NT2/D1 (cell line): ENCODE data around the gene ASB18.

ENCODE experiments used
- DNase-seq: peaks from one replicate; pipeline ENCODE4 v3.0.0-alpha.2; 2011; ENCODE audit warnings: low read depth, low spot score
- H3K27me3 ChIP-seq: 2 replicates; pipeline ENCODE4 v1.6.0; 2011; ENCODE audit warnings: mild to moderate bottlenecking; ENCODE audit not compliant: insufficient read length, insufficient read depth
- H3K36me3 ChIP-seq: 2 replicates; pipeline ENCODE4 v1.6.1; 2011; ENCODE audit warnings: mild to moderate bottlenecking, low read length, mixed read lengths; ENCODE audit not compliant: insufficient read depth, insufficient read length
- H3K4me1 ChIP-seq: 2 replicates; pipeline ENCODE4 v1.5.1; 2011; ENCODE audit not compliant: insufficient read depth, insufficient read length
- H3K4me3 ChIP-seq: 2 replicates; pipeline ENCODE4 v1.5.1; 2011; ENCODE audit warnings: low read depth; ENCODE audit not compliant: insufficient read length
- H3K9ac ChIP-seq: 2 replicates; pipeline ENCODE4 v1.6.0; 2011; ENCODE audit warnings: low read depth; ENCODE audit not compliant: insufficient read length
- H3K9me3 ChIP-seq: 2 replicates; pipeline ENCODE4 v1.5.1; 2011; ENCODE audit warnings: mild to moderate bottlenecking, low read length; ENCODE audit not compliant: insufficient read depth
- SUZ12 ChIP-seq: IDR thresholded peaks from 2 replicates; pipeline ENCODE4 v1.6.1; 2011; ENCODE audit not compliant: insufficient read length, insufficient read depth; ENCODE audit errors: extremely low read depth
- YY1 ChIP-seq: IDR thresholded peaks from 2 replicates; pipeline ENCODE4 v1.6.1; 2011; ENCODE audit not compliant: insufficient read length, insufficient read depth
- ZNF274 ChIP-seq: IDR thresholded peaks from 2 replicates; pipeline ENCODE4 v1.6.1; 2011; ENCODE audit warnings: mild to moderate bottlenecking, low read depth, low read length

Gene ASB18

DNA sequence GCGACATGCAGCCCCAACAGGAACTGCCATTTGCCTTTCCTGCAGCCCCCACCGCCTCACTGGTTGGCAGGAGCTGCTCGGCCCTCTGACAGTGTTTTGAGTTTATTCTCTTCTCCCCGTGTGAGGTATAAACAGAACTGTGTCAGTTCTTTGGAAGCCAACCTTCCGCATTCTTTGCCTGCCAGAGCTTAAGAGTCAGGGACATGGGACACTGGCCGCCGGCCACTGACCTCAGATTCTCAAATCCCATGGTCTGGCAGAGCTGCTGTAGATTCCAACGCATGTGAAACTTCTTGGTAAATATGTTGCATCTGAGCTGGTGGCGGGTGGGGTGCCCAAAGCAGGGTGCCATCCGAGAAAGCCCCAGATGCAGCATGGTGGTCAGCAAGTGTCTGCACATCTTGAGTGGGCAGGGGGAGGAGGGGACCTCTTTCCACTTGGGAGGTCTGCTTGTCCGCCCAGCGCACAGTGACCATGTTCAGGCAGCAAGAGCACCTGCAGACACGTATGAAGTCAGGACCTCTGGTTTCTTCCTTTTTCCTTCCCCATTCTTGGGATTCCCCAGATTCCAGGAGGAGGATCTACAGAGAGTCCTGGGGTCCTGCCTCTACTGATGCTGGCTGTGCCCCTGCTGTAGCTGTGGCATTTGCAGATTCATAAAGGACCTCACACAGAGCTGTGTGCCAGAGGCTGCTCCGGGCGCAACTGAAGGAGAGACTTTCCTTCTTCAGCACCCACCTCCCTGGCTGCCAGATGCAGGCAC is 23.8 kb downstream of the ASB18 start:
- Histone ChIP-seq H3K4me3 (no peak overlapping the region), H3K36me3 (no peaks in the 10 kb centered on the region), H3K9ac (no peak overlapping the region), H3K4me1 (peaks cover 8% of the 10 kb centered on the region), H3K9me3 (no peaks in the 10 kb centered on the region), H3K27me3 (peaks cover 33% of the 10 kb centered on the region)
- TF ChIP-seq ZNF274: no peak
- no peak for TF ChIP-seq YY1
- no peak for TF ChIP-seq SUZ12
- no peak for DNase-seq

DNA sequence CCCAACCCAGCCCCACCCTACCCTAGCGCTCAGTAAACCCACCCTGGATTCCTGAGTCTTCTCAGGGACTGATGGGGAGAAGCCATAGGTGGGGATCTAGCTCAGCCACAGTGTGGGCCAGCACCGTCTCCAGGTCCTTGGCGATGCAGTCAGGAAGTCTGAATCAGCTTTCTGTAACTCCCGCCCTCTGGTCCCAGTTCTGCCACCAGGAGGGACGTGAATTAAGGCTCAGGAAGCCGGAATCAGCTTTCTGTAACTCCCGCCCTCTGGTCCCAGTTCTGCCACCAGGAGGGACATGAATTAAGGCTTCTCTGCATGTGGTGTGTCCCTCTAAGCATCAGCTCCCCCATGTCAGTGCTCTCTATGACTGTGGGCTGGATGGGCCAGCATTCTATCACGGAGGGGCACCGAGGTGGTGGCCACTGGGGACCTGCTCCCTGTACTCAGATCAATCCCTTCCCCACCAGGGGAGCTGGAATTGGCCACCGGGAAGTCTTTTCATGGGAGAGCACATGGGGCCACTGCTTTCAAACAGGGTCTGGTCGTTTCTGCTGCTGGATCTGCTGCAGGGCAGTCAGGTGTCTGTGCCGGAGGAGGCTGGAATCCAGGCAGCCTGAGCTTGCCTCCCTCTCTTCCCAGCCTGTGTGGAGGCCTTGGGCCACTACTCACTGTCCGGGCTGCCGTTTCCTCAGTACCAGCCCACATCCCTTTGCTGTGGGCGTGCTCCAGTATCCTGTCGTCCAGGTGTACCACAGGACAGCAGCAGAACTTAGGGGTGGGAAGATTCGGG is 24.7 kb downstream of the ASB18 start:
- Histone ChIP-seq H3K4me3 (no peak overlapping the region), H3K36me3 (no peaks in the 10 kb centered on the region), H3K4me1 (peaks cover 8% of the 10 kb centered on the region), H3K9ac (no peak overlapping the region), H3K9me3 (peaks cover 7% of the 10 kb centered on the region; the same call in 1 of the 2 replicates), H3K27me3 (peaks cover 42% of the 10 kb centered on the region)
- TF ChIP-seq YY1: no peak
- TF ChIP-seq ZNF274: no peak
- TF ChIP-seq SUZ12: no peak
- DNase-seq: no peak

GRCh38 chr2:236238751-236239150 is 25.5 kb downstream of the ASB18 start:
- no peaks in the 10 kb centered on the region for H3K36me3 ChIP-seq
- H3K4me3 ChIP-seq: no peak overlapping the region
- peaks cover 50% of the 10 kb centered on the region for H3K27me3 ChIP-seq
- H3K9ac ChIP-seq: no peak overlapping the region
- no peak for DNase-seq
- TF ChIP-seq SUZ12: peak; percentile 7
- TF ChIP-seq ZNF274: no peak
- H3K9me3 ChIP-seq: peaks cover 14% of the 10 kb centered on the region
- peaks cover 8% of the 10 kb centered on the region for H3K4me1 ChIP-seq

DNA sequence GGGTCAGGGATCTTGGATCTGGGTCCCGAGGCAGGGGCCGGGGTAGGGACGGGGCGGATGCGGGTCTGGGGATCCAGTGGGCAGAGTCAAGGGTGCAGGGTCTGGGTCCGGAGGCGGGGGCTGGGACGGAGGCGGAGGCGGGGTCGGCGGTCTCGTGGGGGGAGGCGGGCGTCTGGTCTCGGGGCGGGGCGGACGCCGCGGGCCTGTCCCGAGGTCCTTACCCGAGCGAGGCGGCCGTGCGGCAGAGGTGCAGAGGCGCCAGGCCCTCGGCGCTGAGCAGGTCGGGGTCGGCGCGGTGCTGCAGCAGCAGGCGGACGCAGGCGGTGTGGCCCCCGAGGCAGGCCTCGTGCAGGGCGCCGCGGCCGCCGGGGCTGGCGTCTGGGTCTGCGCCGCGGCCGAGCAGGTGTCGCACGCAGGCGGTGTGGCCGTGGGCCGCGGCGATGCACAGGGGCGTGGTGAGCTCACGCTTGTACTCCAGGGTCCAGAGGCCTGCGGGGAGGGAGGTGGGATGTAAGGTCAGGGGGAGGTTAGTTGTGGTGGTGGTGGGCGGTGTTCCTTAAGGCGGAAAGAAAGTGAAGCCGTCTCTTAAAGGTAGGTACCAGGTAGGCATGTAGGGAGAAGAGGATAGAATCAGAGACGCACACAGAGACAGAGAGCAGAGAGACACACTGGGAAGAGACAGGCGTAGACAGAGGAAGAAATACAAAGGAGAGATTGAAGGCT is 26.6 kb downstream of the ASB18 start:
- TF ChIP-seq SUZ12: no peak
- TF ChIP-seq ZNF274: no peak
- no peak for TF ChIP-seq YY1
- peak overlapping the region; percentile 33 for H3K4me3 ChIP-seq
- peaks cover 52% of the 10 kb centered on the region for H3K27me3 ChIP-seq
- no peaks in the 10 kb centered on the region for H3K36me3 ChIP-seq
- peaks cover 8% of the 10 kb centered on the region for H3K4me1 ChIP-seq
- peaks cover 25% of the 10 kb centered on the region for H3K9me3 ChIP-seq
- peak; percentile 25 for DNase-seq
- peak overlapping the region; percentile 58 for H3K9ac ChIP-seq

DNA sequence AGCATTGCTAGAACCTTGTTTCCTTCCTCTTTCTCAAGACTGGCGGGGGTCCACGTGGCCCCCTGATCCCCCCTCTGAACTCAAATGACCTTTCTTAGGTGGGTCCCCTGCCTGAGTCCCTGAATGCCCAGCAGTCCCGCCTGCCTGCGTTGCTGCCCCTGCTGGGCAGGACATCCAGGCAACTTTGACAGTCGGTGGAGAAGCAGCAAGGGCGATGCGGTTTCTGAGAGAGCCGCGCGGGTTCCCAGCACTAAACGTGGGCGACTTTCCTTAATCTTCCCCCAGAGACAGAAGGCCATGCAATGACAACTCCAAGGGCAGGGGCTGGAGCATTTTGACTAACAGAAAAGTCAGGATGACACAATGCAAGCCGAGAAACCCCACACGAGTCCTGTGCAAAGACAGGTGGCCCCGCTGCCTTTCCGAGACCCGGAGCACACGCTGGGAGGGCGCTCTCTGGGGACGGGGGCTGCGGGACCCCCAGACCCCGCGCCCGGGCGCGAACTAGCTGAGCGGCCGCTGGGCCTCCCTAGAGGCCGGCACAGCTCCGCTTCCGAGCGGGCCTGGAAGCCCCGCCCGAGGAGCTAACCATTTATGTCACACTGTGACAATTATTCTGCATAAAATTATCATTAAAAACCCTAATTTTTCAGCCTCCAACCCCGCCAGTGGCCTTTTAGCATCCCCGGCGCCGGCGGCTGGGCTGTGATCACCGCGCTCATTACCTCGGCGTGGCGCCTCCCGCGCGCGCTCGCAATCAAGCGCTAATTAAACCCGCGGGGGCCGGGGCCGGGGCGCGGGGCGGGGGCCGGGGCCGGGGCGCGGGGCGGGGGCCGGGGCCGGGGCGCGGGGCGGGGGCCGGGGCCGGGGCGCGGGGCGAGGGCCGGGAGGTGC is 27.4 kb downstream of the ASB18 start:
- no peak for DNase-seq
- peak overlapping the region; percentile 66 for H3K9ac ChIP-seq
- H3K4me3 ChIP-seq: peak overlapping the region; percentile 29
- TF ChIP-seq ZNF274: no peak
- TF ChIP-seq SUZ12: peak; percentile 85
- TF ChIP-seq YY1: no peak
- H3K27me3 ChIP-seq: peaks cover 52% of the 10 kb centered on the region
- peaks cover 29% of the 10 kb centered on the region for H3K9me3 ChIP-seq
- no peaks in the 10 kb centered on the region for H3K36me3 ChIP-seq
- H3K4me1 ChIP-seq: peaks cover 8% of the 10 kb centered on the region

GRCh38 chr2:236229186-236229585 is 35.0 kb downstream of the ASB18 start:
- H3K4me3 ChIP-seq: no peak overlapping the region
- TF ChIP-seq ZNF274: no peak
- no peak for TF ChIP-seq YY1
- TF ChIP-seq SUZ12: no peak
- H3K36me3 ChIP-seq: no peaks in the 10 kb centered on the region
- H3K9me3 ChIP-seq: peaks cover 44% of the 10 kb centered on the region
- H3K4me1 ChIP-seq: no peaks in the 10 kb centered on the region
- H3K27me3 ChIP-seq: peaks cover 7% of the 10 kb centered on the region
- DNase-seq: no peak
- no peak overlapping the region for H3K9ac ChIP-seq
